OCI-LY1 (cell line): ENCODE results near the gene TTC6.

ENCODE experiments used
- H2AFZ ChIP-seq: fragments of 200-600 bp; sonication (generic), shearing (Covaris generic); 2 replicates; pipeline ENCODE4 v1.6.0; 2014; ENCODE audit warnings: antibody characterized with exemption, mild to moderate bottlenecking, low read length
- H3F3A ChIP-seq: fragments of 200-600 bp; sonication (generic), shearing (Covaris generic); 2 replicates; pipeline ENCODE4 v1.6.0; 2014; ENCODE audit warnings: mild to moderate bottlenecking, antibody characterized with exemption, low read length, moderate library complexity; ENCODE audit not compliant: insufficient read depth
- H3K27ac ChIP-seq: fragments of 200-600 bp; sonication (generic); 2 replicates; pipeline ENCODE4 v1.5.1; 2014; ENCODE audit warnings: low read length, mixed run types, mild to moderate bottlenecking, low read depth; ENCODE audit not compliant: poor library complexity, severe bottlenecking
- H3K27me3 ChIP-seq: fragments of 200-600 bp; sonication (generic); 2 replicates; pipeline ENCODE4 v1.6.0; 2014; ENCODE audit warnings: antibody characterized with exemption, mild to moderate bottlenecking, low read length, moderate library complexity; ENCODE audit not compliant: insufficient read depth
- H3K36me3 ChIP-seq: fragments of 200-600 bp; sonication (generic); 2 replicates; pipeline ENCODE4 v1.6.1; 2014; ENCODE audit warnings: mild to moderate bottlenecking, antibody characterized with exemption, low read length, moderate library complexity, mixed read lengths; ENCODE audit not compliant: insufficient read depth
- H3K4me1 ChIP-seq: fragments of 200-600 bp; sonication (generic); 2 replicates; pipeline ENCODE4 v1.5.1; 2014; ENCODE audit warnings: mild to moderate bottlenecking, low read length, moderate library complexity; ENCODE audit not compliant: insufficient read depth, severe bottlenecking
- H3K4me2 ChIP-seq: fragments of 200-600 bp; sonication (generic), shearing (Covaris generic); 2 replicates; pipeline ENCODE4 v1.6.1; 2014; ENCODE audit warnings: low read length
- H3K4me3 ChIP-seq: fragments of 200-600 bp; sonication (generic); 2 replicates; pipeline ENCODE4 v1.5.1; 2014; ENCODE audit warnings: low read length, low read depth, mild to moderate bottlenecking, mixed read lengths; ENCODE audit not compliant: poor library complexity, severe bottlenecking
- H3K79me2 ChIP-seq: fragments of 200-600 bp; shearing (Covaris generic); 2 replicates; pipeline ENCODE4 v1.6.1; 2016; ENCODE audit warnings: mixed run types, low read length, mixed read lengths; ENCODE audit not compliant: insufficient read depth
- H3K9ac ChIP-seq: fragments of 200-600 bp; sonication (generic), shearing (Covaris generic); 2 replicates; pipeline ENCODE4 v1.6.1; 2014; ENCODE audit warnings: mild to moderate bottlenecking, low read length, mixed read lengths
- H3K9me2 ChIP-seq: fragments of 200-600 bp; sonication (generic), shearing (Covaris generic); 2 replicates; pipeline ENCODE4 v1.6.1; 2014; ENCODE audit warnings: low read depth, mild to moderate bottlenecking, low read length, mixed read lengths
- H3K9me3 ChIP-seq: fragments of 200-600 bp; shearing (Covaris generic); 2 replicates; pipeline ENCODE4 v1.6.1; 2014; ENCODE audit warnings: low read length, mixed read lengths
- H4K20me1 ChIP-seq: fragments of 200-600 bp; sonication (generic), shearing (Covaris generic); 2 replicates; pipeline ENCODE4 v1.6.0; 2016; ENCODE audit warnings: mild to moderate bottlenecking, low read length; ENCODE audit not compliant: insufficient read depth
- CTCF ChIP-seq: fragments of 200-600 bp; sonication (generic), shearing (Covaris generic); IDR thresholded peaks from 2 replicates; pipeline ENCODE4 v1.5.1; 2017; ENCODE audit warnings: mild to moderate bottlenecking, antibody characterized with exemption, low read length, moderate library complexity, mixed read lengths
- EZH2 ChIP-seq: fragments of 200-600 bp; sonication (generic), shearing (Covaris generic); IDR thresholded peaks from 2 replicates; pipeline ENCODE4 v1.8.0; 2017; ENCODE audit warnings: borderline replicate concordance, mixed run types, mild to moderate bottlenecking, antibody characterized with exemption, low read length, moderate library complexity, mixed read lengths

Gene TTC6

GRCh38 chr14:37596790-37597472 lies 1.5 kb downstream of the TTC6 start:
- Histone ChIP-seq H3K4me2 (no peak overlapping the region), H3K9me3 (no peaks in the 10 kb centered on the region), H3K9ac (no peak overlapping the region), H3K36me3 (no peaks in the 10 kb centered on the region), H3K9me2 (no peaks in the 10 kb centered on the region), H3K4me1 (no peaks in the 10 kb centered on the region), H4K20me1 (no peaks in the 10 kb centered on the region), H2AFZ (no peak overlapping the region), H3K79me2 (no peaks in the 10 kb centered on the region), H3K4me3 (no peak overlapping the region), H3F3A (no peaks in the 10 kb centered on the region), H3K27ac (no peak overlapping the region), H3K27me3 (no peaks in the 10 kb centered on the region)
- TF ChIP-seq EZH2: no peak

GRCh38 chr14:37597538-37597913 lies 2.1 kb downstream of the TTC6 start:
- H3K9ac ChIP-seq: no peak overlapping the region
- H3K27me3 ChIP-seq: no peaks in the 10 kb centered on the region
- H2AFZ ChIP-seq: no peak overlapping the region
- H4K20me1 ChIP-seq: no peaks in the 10 kb centered on the region
- TF ChIP-seq CTCF: no peak
- no peak for TF ChIP-seq EZH2
- H3K4me2 ChIP-seq: no peak overlapping the region
- no peaks in the 10 kb centered on the region for H3K36me3 ChIP-seq
- no peaks in the 10 kb centered on the region for H3K9me3 ChIP-seq
- no peaks in the 10 kb centered on the region for H3K79me2 ChIP-seq
- no peak overlapping the region for H3K27ac ChIP-seq
- no peaks in the 10 kb centered on the region for H3K9me2 ChIP-seq
- no peaks in the 10 kb centered on the region for H3K4me1 ChIP-seq
- H3K4me3 ChIP-seq: no peak overlapping the region
- no peaks in the 10 kb centered on the region for H3F3A ChIP-seq

- H3K9me3 ChIP-seq: no peaks in the 10 kb centered on the region
- no peaks in the 10 kb centered on the region for H3K4me1 ChIP-seq
- TF ChIP-seq CTCF (no peak), EZH2 (no peak)
- no peak overlapping the region for H3K4me2 ChIP-seq
- no peaks in the 10 kb centered on the region for H4K20me1 ChIP-seq
- no peaks in the 10 kb centered on the region for H3K79me2 ChIP-seq
- H3K4me3 ChIP-seq: no peak overlapping the region
- no peaks in the 10 kb centered on the region for H3K36me3 ChIP-seq
- no peaks in the 10 kb centered on the region for H3K27me3 ChIP-seq
- H3K9ac ChIP-seq: no peak overlapping the region
- no peaks in the 10 kb centered on the region for H3K9me2 ChIP-seq
- H3K27ac ChIP-seq: no peak overlapping the region
- H2AFZ ChIP-seq: no peak overlapping the region
- H3F3A ChIP-seq: no peaks in the 10 kb centered on the region
These were observed 2.7 kb downstream of the TTC6 start for GRCh38 chr14:37597914-37598746.
